HAP-1 (cell line): ENCODE measurements around the gene EFHD2.

Source experiments
- DNase-seq, 2 experiments: peaks; one replicate each; pipeline ENCODE4 v3.0.0-alpha.2; 2016 to 2020; ENCODE audit warnings: low spot score in 2 of 2
- H3K27me3 ChIP-seq: fragments of 250-450 bp; sonication (Bioruptor Pico); 2 replicates; pipeline ENCODE4 v1.5.1; 2020; ENCODE audit warnings: low read depth, mild to moderate bottlenecking, moderate library complexity
- H3K36me3 ChIP-seq: fragments of 250-450 bp; sonication (Bioruptor Pico); replicated peaks from 2 replicates; pipeline ENCODE4 v1.5.1; 2020; ENCODE audit warnings: mild to moderate bottlenecking
- H3K4me1 ChIP-seq: fragments of 250-450 bp; sonication (Bioruptor Pico); 2 replicates; pipeline ENCODE4 v1.5.1; 2020; ENCODE audit warnings: mild to moderate bottlenecking
- H3K4me3 ChIP-seq: fragments of 250-450 bp; sonication (Bioruptor Pico); 2 replicates; pipeline ENCODE4 v1.5.1; 2020; ENCODE audit warnings: mild to moderate bottlenecking, moderate library complexity
- H3K9me3 ChIP-seq: fragments of 250-450 bp; sonication (Bioruptor Pico); 2 replicates; pipeline ENCODE4 v1.5.1; 2020; ENCODE audit warnings: mild to moderate bottlenecking, moderate library complexity
- in situ Hi-C: fragments of 300-500 bp; cut with MboI; formaldehyde crosslinking; loops from 3 replicates; pipeline ENCODE4 v1.14.3; 2020; ENCODE audit warnings: low sequenced_read_pairs, inconsistent platforms, mixed read lengths

The EFHD2 gene

GRCh38 chr1:15399710-15400109 is 10.0 kb upstream of the EFHD2 start:
- H3K36me3 ChIP-seq, result no peaks in the 10 kb centered on the region
- no peaks in the 10 kb centered on the region for H3K27me3 ChIP-seq
- no peak for DNase-seq
- peaks cover 4% of the 10 kb centered on the region; the same call in 1 of the 2 replicates for H3K9me3 ChIP-seq
- no peak overlapping the region for H3K4me3 ChIP-seq
- in situ Hi-C loops, result no loop called here
- H3K4me1 ChIP-seq, result no peaks in the 10 kb centered on the region

GRCh38 chr1:15400627-15401026 is 9.1 kb upstream of the EFHD2 start:
- Histone ChIP-seq H3K9me3 (peaks cover 4% of the 10 kb centered on the region; the same call in 1 of the 2 replicates), H3K4me1 (no peaks in the 10 kb centered on the region), H3K36me3 (no peaks in the 10 kb centered on the region), H3K4me3 (no peak overlapping the region), H3K27me3 (no peaks in the 10 kb centered on the region)
- in situ Hi-C loops, result no loop called here
- no peak for DNase-seq

- DNase-seq, result no peak
- in situ Hi-C loops, result no loop called here
- Histone ChIP-seq H3K4me3 (no peak overlapping the region), H3K4me1 (no peaks in the 10 kb centered on the region), H3K27me3 (no peaks in the 10 kb centered on the region), H3K9me3 (peaks cover 4% of the 10 kb centered on the region; the same call in 1 of the 2 replicates), H3K36me3 (no peaks in the 10 kb centered on the region)
Measured at GRCh38 chr1:15401391-15402055, 8.2 kb upstream of the EFHD2 start.

- Histone ChIP-seq H3K4me3 (no peak overlapping the region), H3K36me3 (no peaks in the 10 kb centered on the region), H3K4me1 (no peaks in the 10 kb centered on the region), H3K27me3 (no peaks in the 10 kb centered on the region), H3K9me3 (peaks cover 4% of the 10 kb centered on the region; the same call in 1 of the 2 replicates)
- in situ Hi-C loops, result no loop called here
- no peak for DNase-seq
Measured at GRCh38 chr1:15402809-15403450, 6.8 kb upstream of the EFHD2 start.

- DNase-seq, result no peak
- Histone ChIP-seq H3K9me3 (peaks cover 4% of the 10 kb centered on the region; the same call in 1 of the 2 replicates), H3K36me3 (no peaks in the 10 kb centered on the region), H3K4me3 (no peak overlapping the region), H3K27me3 (no peaks in the 10 kb centered on the region), H3K4me1 (peaks cover 4% of the 10 kb centered on the region)
- in situ Hi-C loops, result no loop called here
Measured at GRCh38 chr1:15403962-15404580, 5.6 kb upstream of the EFHD2 start.

GRCh38 chr1:15405106-15405850 is 4.4 kb upstream of the EFHD2 start:
- H3K9me3 ChIP-seq, result no peaks in the 10 kb centered on the region
- peaks cover 4% of the 10 kb centered on the region for H3K4me1 ChIP-seq
- no peaks in the 10 kb centered on the region for H3K36me3 ChIP-seq
- H3K4me3 ChIP-seq, result no peak overlapping the region
- no peaks in the 10 kb centered on the region for H3K27me3 ChIP-seq
- no peak for DNase-seq
- in situ Hi-C loops, result no loop called here

- H3K4me3 ChIP-seq, result no peak overlapping the region
- no peaks in the 10 kb centered on the region for H3K27me3 ChIP-seq
- no peak for DNase-seq
- no peaks in the 10 kb centered on the region for H3K36me3 ChIP-seq
- H3K9me3 ChIP-seq, result no peaks in the 10 kb centered on the region
- in situ Hi-C loops, result no loop called here
- H3K4me1 ChIP-seq, result peaks cover 4% of the 10 kb centered on the region
Measured at GRCh38 chr1:15406614-15407559, 2.8 kb upstream of the EFHD2 start.

- no peak for DNase-seq
- Histone ChIP-seq H3K9me3 (no peaks in the 10 kb centered on the region), H3K4me1 (peaks cover 4% of the 10 kb centered on the region), H3K36me3 (no peaks in the 10 kb centered on the region), H3K4me3 (no peak overlapping the region), H3K27me3 (no peaks in the 10 kb centered on the region)
- in situ Hi-C loops, result no loop called here
Measured at GRCh38 chr1:15407580-15407979, 2.1 kb upstream of the EFHD2 start.

GRCh38 chr1:15408890-15409387 is 749 bp upstream of the EFHD2 start:
- Histone ChIP-seq H3K9me3 (no peaks in the 10 kb centered on the region), H3K36me3 (no peaks in the 10 kb centered on the region), H3K4me3 (peak overlapping the region; percentile 71), H3K27me3 (no peaks in the 10 kb centered on the region), H3K4me1 (peaks cover 4% of the 10 kb centered on the region)
- in situ Hi-C loops, result no loop called here
- no peak for DNase-seq

GRCh38 chr1:15410223-15410883 is 665 bp downstream of the EFHD2 start:
- no peaks in the 10 kb centered on the region for H3K9me3 ChIP-seq
- peaks cover 4% of the 10 kb centered on the region for H3K4me1 ChIP-seq
- DNase-seq, result peak in 1 of 2 experiments; percentile 33
- no peaks in the 10 kb centered on the region for H3K27me3 ChIP-seq
- peak overlapping the region; percentile 71 for H3K4me3 ChIP-seq
- in situ Hi-C loops, result no loop called here
- H3K36me3 ChIP-seq, result no peaks in the 10 kb centered on the region; the same call in 1 of the 2 replicates

GRCh38 chr1:15410884-15411245 is 1.2 kb downstream of the EFHD2 start:
- in situ Hi-C loops, result no loop called here

GRCh38 chr1:15411593-15412137 is 2.0 kb downstream of the EFHD2 start:
- peaks cover 4% of the 10 kb centered on the region for H3K4me1 ChIP-seq
- no peak for DNase-seq

More at GRCh38 chr1:15410884-15411245, 1.2 kb downstream of the EFHD2 start:
- Histone ChIP-seq H3K9me3 (no peaks in the 10 kb centered on the region), H3K36me3 (no peaks in the 10 kb centered on the region; the same call in 1 of the 2 replicates), H3K4me3 (peak overlapping the region; percentile 71), H3K27me3 (no peaks in the 10 kb centered on the region), H3K4me1 (peaks cover 4% of the 10 kb centered on the region)
- DNase-seq, result no peak

More at GRCh38 chr1:15411593-15412137, 2.0 kb downstream of the EFHD2 start:
- in situ Hi-C loops, result no loop called here
- H3K36me3 ChIP-seq, result no peaks in the 10 kb centered on the region; the same call in 1 of the 2 replicates
- H3K9me3 ChIP-seq, result no peaks in the 10 kb centered on the region
- no peaks in the 10 kb centered on the region for H3K27me3 ChIP-seq
- H3K4me3 ChIP-seq, result peak overlapping the region; percentile 71
